AG04449 (cell line): Measurements from ENCODE around the gene FAT4.

Experiments used
- CTCF ChIA-PET: fragments of 350-600 bp; formaldehyde crosslinking; extraction: SDS; loops from one replicate; lab custom pipeline; 2021; ENCODE audit warnings: antibody characterized with exemption; lab: Yijun Ruan, JAX
- POLR2A ChIA-PET: fragments of 400-600, 350-600 bp; formaldehyde crosslinking; extraction: SDS; loops from one replicate; lab custom pipeline; 2020; ENCODE audit warnings: antibody characterized with exemption, inconsistent platforms; lab: Yijun Ruan, JAX
- DNase-seq: peaks from one replicate; pipeline ENCODE4 v3.0.0-alpha.2; 2010; ENCODE audit warnings: low read depth, low spot score
- H3K4me3 ChIP-seq: 2 replicates; pipeline ENCODE4 v1.5.1; 2011; ENCODE audit warnings: low read depth, mild to moderate bottlenecking, control low read depth, low read length
- TF ChIP-seq, protein P1 (sequence below): IDR thresholded peaks from one replicate; pipeline ENCODE4 v1.5.1; 2011; ENCODE audit warnings: mild to moderate bottlenecking, moderate library complexity, low read length, control low read depth, inconsistent platforms; ENCODE audit not compliant: insufficient read depth; ENCODE audit errors: missing control alignments

FAT4 gene

DNA sequence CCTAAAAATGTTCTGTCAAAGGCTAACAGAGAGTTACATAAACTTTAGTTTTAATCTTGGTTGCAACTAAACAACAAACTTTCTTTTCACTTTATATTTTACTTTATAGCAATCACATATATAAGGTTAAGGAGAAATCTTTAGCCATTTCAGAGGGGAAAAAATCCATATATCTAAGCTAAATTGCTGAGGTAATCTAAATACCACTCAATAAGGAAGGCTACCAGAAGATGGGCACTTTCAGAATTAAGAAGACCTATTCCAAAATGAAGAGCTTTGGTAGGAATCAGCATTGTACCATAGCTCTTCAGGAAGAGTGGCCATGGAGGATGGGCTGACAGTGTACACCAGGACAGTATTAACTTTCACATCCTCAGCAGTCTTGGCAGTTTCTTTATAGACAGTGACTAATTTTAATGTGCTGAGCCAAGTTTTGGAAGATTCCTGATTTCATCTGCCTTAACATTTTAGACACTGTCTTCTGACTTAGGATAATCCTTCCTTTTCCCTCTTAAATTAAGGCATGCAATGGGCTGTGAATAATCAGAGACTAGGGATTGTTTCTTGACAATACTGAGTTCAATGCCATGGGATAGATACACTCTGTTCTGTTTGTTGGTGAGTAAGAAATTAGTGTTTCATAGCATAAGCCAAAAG lies 7.1 kb downstream of the FAT4 start:
- TF ChIP-seq, protein P1, sequence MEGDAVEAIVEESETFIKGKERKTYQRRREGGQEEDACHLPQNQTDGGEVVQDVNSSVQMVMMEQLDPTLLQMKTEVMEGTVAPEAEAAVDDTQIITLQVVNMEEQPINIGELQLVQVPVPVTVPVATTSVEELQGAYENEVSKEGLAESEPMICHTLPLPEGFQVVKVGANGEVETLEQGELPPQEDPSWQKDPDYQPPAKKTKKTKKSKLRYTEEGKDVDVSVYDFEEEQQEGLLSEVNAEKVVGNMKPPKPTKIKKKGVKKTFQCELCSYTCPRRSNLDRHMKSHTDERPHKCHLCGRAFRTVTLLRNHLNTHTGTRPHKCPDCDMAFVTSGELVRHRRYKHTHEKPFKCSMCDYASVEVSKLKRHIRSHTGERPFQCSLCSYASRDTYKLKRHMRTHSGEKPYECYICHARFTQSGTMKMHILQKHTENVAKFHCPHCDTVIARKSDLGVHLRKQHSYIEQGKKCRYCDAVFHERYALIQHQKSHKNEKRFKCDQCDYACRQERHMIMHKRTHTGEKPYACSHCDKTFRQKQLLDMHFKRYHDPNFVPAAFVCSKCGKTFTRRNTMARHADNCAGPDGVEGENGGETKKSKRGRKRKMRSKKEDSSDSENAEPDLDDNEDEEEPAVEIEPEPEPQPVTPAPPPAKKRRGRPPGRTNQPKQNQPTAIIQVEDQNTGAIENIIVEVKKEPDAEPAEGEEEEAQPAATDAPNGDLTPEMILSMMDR, result no peak
- CTCF ChIA-PET, result interaction anchor here (1.2 to 2.3 kb wide), 3 partner anchors 8 to 433 kb away, joined by 3 to 9 read pairs (median 7); no protein-coding TSS in a partner anchor
- POLR2A ChIA-PET, result no interaction called here
- DNase-seq, result no peak
- peak overlapping the region; percentile 40 for H3K4me3 ChIP-seq

- TF ChIP-seq, protein P1, result no peak
- CTCF ChIA-PET, result interaction anchor here (1.2 to 2.3 kb wide), 3 partner anchors 9 to 432 kb away, joined by 3 to 9 read pairs (median 7); no protein-coding TSS in a partner anchor
These were observed 7.6 kb downstream of the FAT4 start for GRCh38 chr4:125322366-125322730.

DNA sequence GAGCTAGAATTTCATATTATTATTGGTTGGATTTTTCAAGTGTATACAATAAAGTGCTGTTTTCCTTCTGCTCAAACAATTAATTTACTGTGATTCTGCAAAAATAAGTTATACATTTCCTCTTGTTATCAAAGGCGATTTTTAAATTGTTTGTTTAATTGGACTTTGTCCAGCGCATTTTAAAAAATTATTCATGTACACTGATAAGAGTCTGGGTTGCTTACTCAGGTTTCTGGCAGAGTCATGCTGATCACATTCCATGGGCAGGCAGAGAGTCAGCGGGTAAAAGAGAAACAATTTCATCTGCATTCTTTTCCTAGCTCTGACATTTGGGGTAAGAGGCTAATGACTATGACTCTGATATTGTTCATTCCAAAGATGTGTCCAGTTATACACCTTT lies 8.9 kb downstream of the FAT4 start:
- no peak for DNase-seq
- CTCF ChIA-PET, result interaction anchor here (1.4 to 2.3 kb wide), 2 partner anchors 8 to 412 kb away, joined by 3 to 7 read pairs; no protein-coding TSS in a partner anchor
- TF ChIP-seq, protein P1, result no peak
- no peak overlapping the region for H3K4me3 ChIP-seq
- POLR2A ChIA-PET, result interaction anchor here (0.7 kb wide), 1 partner anchor 9 kb away, joined by 3 read pairs; the partner anchor contains the start of gene FAT4

More at GRCh38 chr4:125322366-125322730, 7.6 kb downstream of the FAT4 start:
- H3K4me3 ChIP-seq, result peak overlapping the region; percentile 40
- POLR2A ChIA-PET, result no interaction called here
- DNase-seq, result no peak

DNA sequence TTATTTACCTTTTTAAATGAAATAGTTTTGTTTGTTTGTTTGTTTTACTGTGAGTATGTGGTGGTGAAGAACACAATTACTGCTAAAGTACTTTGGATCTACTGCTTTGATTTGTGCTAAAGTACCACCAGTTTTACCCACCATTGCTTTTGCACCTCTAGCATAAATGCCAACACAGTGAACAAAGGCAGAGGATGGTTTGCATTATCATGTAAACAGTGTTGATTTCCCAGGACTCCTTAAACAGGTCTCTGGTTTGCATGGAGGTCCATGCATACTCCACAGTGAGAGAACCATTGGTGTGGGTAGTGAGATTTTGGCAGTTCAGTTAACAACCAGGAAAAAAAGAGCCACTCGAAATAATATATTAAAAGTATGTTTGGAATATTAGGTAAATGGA lies 11.0 kb downstream of the FAT4 start:
- DNase-seq, result no peak
- H3K4me3 ChIP-seq, result no peak overlapping the region
- TF ChIP-seq, protein P1, result no peak
- ChIA-PET CTCF (interaction anchor here (1.1 kb wide), 1 partner anchor 12 kb away, joined by 3 read pairs; no protein-coding TSS in a partner anchor), POLR2A (no interaction called here)

DNA sequence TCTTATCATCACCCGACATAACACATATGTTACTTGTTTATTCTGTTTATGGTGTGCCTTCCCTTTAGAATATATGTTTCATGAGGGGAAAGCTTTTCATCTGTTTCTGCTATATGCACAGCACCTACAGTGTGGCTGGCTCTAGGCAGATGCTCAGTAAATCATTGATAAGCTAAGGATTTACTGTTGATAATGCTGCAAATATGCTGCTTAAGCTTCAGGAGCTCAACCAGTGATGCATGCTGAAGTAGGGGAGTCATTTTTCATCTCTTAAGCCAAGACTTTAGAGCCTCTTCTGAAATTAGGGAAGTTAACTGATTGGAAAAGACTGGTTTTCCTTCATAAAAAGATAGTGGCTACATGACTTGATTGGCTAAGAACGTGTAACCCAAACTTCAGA lies 16.4 kb downstream of the FAT4 start:
- TF ChIP-seq, protein P1, result no peak
- ChIA-PET CTCF (no interaction called here), POLR2A (no interaction called here)
- no peak for DNase-seq
- H3K4me3 ChIP-seq, result no peak overlapping the region

DNA sequence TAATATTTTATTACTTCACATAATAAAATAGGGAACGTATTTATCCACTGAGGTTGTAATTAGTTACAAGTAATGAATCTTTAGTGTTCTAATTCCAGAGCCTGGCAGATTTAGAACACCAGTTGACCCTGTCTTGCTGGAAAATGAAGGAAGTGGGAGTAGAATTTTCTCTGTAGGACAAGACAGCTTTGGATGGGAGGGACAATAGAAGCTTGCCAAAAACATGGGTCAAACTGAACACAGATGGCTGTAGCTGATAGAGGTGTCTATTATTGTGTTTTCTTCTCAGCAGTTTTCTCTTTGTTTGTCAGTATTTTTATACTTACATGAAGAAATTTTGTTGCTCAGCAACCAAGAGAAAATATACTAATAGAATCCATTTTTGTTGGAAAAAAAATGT lies 20.2 kb downstream of the FAT4 start:
- ChIA-PET POLR2A (no interaction called here), CTCF (no interaction called here)
- no peak for DNase-seq
- H3K4me3 ChIP-seq, result no peak overlapping the region
- TF ChIP-seq, protein P1, result no peak
